ENCODE data around the gene PRXL2C. TPM values are rescaled to one million over a fixed set of nuclear protein-coding genes. Genes with fewer than 3 reads are reported as not detected.

PRXL2C gene
- total RNA-seq, 1 donor from 2014 or later, result 15.0 TPM

DNA sequence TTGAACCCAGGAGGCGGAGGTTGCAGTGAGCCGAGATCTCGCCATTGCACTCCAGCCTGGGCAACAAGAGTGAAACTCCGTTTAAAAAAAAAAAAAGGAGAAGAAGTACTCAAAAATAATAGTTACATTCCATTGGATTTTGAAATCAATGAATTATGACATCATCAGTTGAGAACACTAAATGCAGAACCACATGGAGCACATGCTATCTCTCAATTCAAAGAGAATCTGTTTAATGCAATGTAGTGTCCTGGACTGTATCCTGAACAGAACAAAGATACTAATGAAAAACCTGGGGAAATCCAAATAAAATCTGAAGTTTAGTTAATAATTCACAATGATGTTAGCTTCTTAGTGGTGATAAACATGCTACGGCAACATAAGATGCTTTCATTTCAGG lies 55.8 kb downstream of the PRXL2C start:
- Histone ChIP-seq H3K4me3 (no peak overlapping the region), H3K4me1 (no peaks in the 10 kb centered on the region), H3K9me3 (no peaks in the 10 kb centered on the region), H3K27me3 (no peaks in the 10 kb centered on the region), H3K27ac (no peak overlapping the region), H3K36me3 (no peaks in the 10 kb centered on the region)
- intact Hi-C loops (cut with DNase I), result no loop called here
- no peak for DNase-seq (ENCODE audit: extremely low spot score in 2 of 2)
- no peak for TF ChIP-seq CTCF (IDR thresholded peaks at IDR 0.05)
- no peak for TF ChIP-seq POLR2AphosphoS5 (IDR thresholded peaks at IDR 0.05; ENCODE audit: insufficient read depth in 1 of 2, low read depth in 1 of 2)
- TF ChIP-seq POLR2A (IDR thresholded peaks at IDR 0.05), result no peak

- intact Hi-C loops (cut with DNase I), result no loop called here
- H3K27me3 ChIP-seq, result no peaks in the 10 kb centered on the region
- H3K4me3 ChIP-seq, result no peak overlapping the region
- H3K36me3 ChIP-seq, result no peaks in the 10 kb centered on the region
- no peaks in the 10 kb centered on the region for H3K4me1 ChIP-seq
- H3K27ac ChIP-seq, result no peak overlapping the region
- no peak for DNase-seq (ENCODE audit: extremely low spot score in 2 of 2)
- no peak for TF ChIP-seq POLR2A (IDR thresholded peaks at IDR 0.05)
- no peak for TF ChIP-seq CTCF (IDR thresholded peaks at IDR 0.05)
- no peak for TF ChIP-seq POLR2AphosphoS5 (IDR thresholded peaks at IDR 0.05; ENCODE audit: insufficient read depth in 1 of 2, low read depth in 1 of 2)
- no peaks in the 10 kb centered on the region for H3K9me3 ChIP-seq
These were observed 58.5 kb downstream of the PRXL2C start for GRCh38 chr9:96596601-96597111.

Other genes starting within 250 kb of the PRXL2C start
- gene ZNF367, start 236.9 kb downstream of the PRXL2C start, total RNA-seq, result 0.74 TPM
- 17.2 TPM for gene HABP4, start 205.1 kb downstream of the PRXL2C start, total RNA-seq
- 15.7 TPM for gene CDC14B, start 35.5 kb downstream of the PRXL2C start, total RNA-seq
- 10.6 TPM for gene ZNF510, start 122.8 kb upstream of the PRXL2C start, total RNA-seq
- 16.9 TPM for gene ZNF782, start 199.2 kb upstream of the PRXL2C start, total RNA-seq

Measured in vagina (tissue), 2 donors.